K562 (cell line): ENCODE measurements around the gene YIPF2. TPM values are rescaled to one million over a fixed set of nuclear protein-coding genes. Genes with fewer than 3 reads are reported as not detected.

ENCODE experiments used
- CSDE1 ChIP-seq, 2 experiments: fragments of 450-650 bp; IDR thresholded peaks; 2 replicates each; pipeline ENCODE4 v1.6.1; 2016; ENCODE audit warnings: mild to moderate bottlenecking in 1 of 2
- HNRNPUL1 ChIP-seq: fragments of 200-400 bp; formaldehyde crosslinking; IDR thresholded peaks from 2 replicates; pipeline ENCODE4 v1.6.1; 2017; ENCODE audit warnings: low read length
- ILF3 ChIP-seq: fragments of 450-650 bp; IDR thresholded peaks from 2 replicates; pipeline ENCODE4 v1.6.1; 2018; ENCODE audit warnings: antibody characterized with exemption, mild to moderate bottlenecking, moderate library complexity, borderline replicate concordance
- NCOA2 ChIP-seq, 2 experiments: fragments of 450-650 bp; IDR thresholded peaks; 2 replicates each; pipeline ENCODE4 v1.6.1; 2018; ENCODE audit warnings: mild to moderate bottlenecking in 2 of 2, moderate library complexity in 1 of 2; ENCODE audit not compliant: partially characterized antibody in 2 of 2
- PHF21A ChIP-seq: fragments of 450-650 bp; IDR thresholded peaks from 2 replicates; pipeline ENCODE4 v1.6.1; 2017; ENCODE audit warnings: low read depth, borderline replicate concordance
- PURB ChIP-seq: sonication (generic); formaldehyde crosslinking; IDR thresholded peaks from 2 replicates; pipeline ENCODE4 v1.9.0; 2021; ENCODE audit warnings: low read depth, mild to moderate bottlenecking, missing genetic modification reagents
- SLC30A9 ChIP-seq: fragments of 250-450 bp; sonication (Bioruptor Pico); IDR thresholded peaks from 2 replicates; pipeline ENCODE4 v1.8.0; 2022; ENCODE audit warnings: mild to moderate bottlenecking, moderate library complexity
- TEAD1 ChIP-seq, 2 experiments: fragments of 450-650 bp in 1 of 2; sonication (generic) in 1 of 2; formaldehyde crosslinking; IDR thresholded peaks; 2 replicates each; pipeline versions ENCODE4 v1.4.0 to v1.8.0; 2020 to 2022; ENCODE audit warnings: mild to moderate bottlenecking in 2 of 2, missing genetic modification reagents in 1 of 2
- ZNF124 ChIP-seq: sonication (generic); formaldehyde crosslinking; IDR thresholded peaks from 2 replicates; pipeline ENCODE4 v1.8.1; 2022; ENCODE audit warnings: missing genetic modification reagents
- ZNF586 ChIP-seq: fragments of 450-650 bp; formaldehyde crosslinking; conservative IDR thresholded peaks from 2 replicates; pipeline ENCODE4 v1.4.0; 2020; ENCODE audit warnings: mild to moderate bottlenecking, moderate library complexity
- polyA plus RNA-seq, 8 experiments: library from polyadenylated mRNA; depleted of rRNA in 4 of 8; stranded (reverse) in 5 of 8; unstranded in 3 of 8; fragments of >200 nt; fragmentation: Nextera tagmentation in 2 of 8; fragmentation: Illumina TruSeq in 1 of 8; extraction: Ambion mirVana in 2 of 8; extraction: Trizol in 1 of 8; gene quantifications; 2 replicates each; pipeline versions ENCODE4 v1.2.1 to v1.2.3, GENCODE V29; 2011 to 2014; ENCODE audit warnings: inconsistent platforms in 1 of 8, missing spikeins in 1 of 8
- total RNA-seq, 7 experiments: library from RNA; depleted of rRNA in 6 of 7; stranded (reverse); fragments of >200 nt in 6 of 7; fragmentation: Illumina TruSeq in 2 of 7; extraction: Trizol in 2 of 7; gene quantifications; 2 replicates each; pipeline versions ENCODE4 v1.2.1 to v1.2.3, GENCODE V29; 2011 to 2021; ENCODE audit warnings: low replicate concordance in 1 of 7
- TF ChIP-seq, protein P1 (sequence below): fragments of 250-450 bp; sonication (Bioruptor Pico); IDR thresholded peaks from 2 replicates; pipeline ENCODE4 v1.8.0; 2021; ENCODE audit warnings: mild to moderate bottlenecking, moderate library complexity
- TF ChIP-seq, protein P2 (sequence below): fragments of 450-650 bp; IDR thresholded peaks from 2 replicates; pipeline ENCODE4 v1.6.1; 2016; ENCODE audit warnings: mild to moderate bottlenecking
- TF ChIP-seq, protein P3 (sequence below): fragments of 450-650 bp; formaldehyde crosslinking; IDR thresholded peaks from 2 replicates; pipeline ENCODE4 v1.4.0; 2020; ENCODE audit warnings: mild to moderate bottlenecking
- TF ChIP-seq, protein P4 (sequence below): fragments of 250-450 bp; sonication (Bioruptor Pico); IDR thresholded peaks from 2 replicates; pipeline ENCODE4 v1.8.0; 2021; ENCODE audit warnings: borderline replicate concordance, mild to moderate bottlenecking, moderate library complexity; ENCODE audit not compliant: poor library complexity, severe bottlenecking

The YIPF2 gene
- total and polyA plus RNA-seq, 9 of the 15 experiments (the other 6 are each of a cell fraction or from before 2014, with no cell fraction given): 1.3 to 65.2 (median 31.6) TPM

- TF ChIP-seq, protein P1, sequence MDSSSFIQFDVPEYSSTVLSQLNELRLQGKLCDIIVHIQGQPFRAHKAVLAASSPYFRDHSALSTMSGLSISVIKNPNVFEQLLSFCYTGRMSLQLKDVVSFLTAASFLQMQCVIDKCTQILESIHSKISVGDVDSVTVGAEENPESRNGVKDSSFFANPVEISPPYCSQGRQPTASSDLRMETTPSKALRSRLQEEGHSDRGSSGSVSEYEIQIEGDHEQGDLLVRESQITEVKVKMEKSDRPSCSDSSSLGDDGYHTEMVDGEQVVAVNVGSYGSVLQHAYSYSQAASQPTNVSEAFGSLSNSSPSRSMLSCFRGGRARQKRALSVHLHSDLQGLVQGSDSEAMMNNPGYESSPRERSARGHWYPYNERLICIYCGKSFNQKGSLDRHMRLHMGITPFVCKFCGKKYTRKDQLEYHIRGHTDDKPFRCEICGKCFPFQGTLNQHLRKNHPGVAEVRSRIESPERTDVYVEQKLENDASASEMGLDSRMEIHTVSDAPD (CRISPR knock-in tag): no peak
- TF ChIP-seq ZNF124 (no peak), NCOA2 (IDR thresholded peaks at IDR 0.05; ENCODE audit: partially characterized antibody in 2 of 2) (no peak), PHF21A (no peak), TEAD1 (CRISPR knock-in tag; IDR thresholded peaks at IDR 0.05) (no peak), ILF3 (no peak), HNRNPUL1 (no peak), SLC30A9 (CRISPR knock-in tag) (no peak), ZNF586 (CRISPR knock-in tag) (no peak), PURB (CRISPR knock-in tag) (no peak), CSDE1 (IDR thresholded peaks at IDR 0.05) (no peak)
- TF ChIP-seq, protein P2, sequence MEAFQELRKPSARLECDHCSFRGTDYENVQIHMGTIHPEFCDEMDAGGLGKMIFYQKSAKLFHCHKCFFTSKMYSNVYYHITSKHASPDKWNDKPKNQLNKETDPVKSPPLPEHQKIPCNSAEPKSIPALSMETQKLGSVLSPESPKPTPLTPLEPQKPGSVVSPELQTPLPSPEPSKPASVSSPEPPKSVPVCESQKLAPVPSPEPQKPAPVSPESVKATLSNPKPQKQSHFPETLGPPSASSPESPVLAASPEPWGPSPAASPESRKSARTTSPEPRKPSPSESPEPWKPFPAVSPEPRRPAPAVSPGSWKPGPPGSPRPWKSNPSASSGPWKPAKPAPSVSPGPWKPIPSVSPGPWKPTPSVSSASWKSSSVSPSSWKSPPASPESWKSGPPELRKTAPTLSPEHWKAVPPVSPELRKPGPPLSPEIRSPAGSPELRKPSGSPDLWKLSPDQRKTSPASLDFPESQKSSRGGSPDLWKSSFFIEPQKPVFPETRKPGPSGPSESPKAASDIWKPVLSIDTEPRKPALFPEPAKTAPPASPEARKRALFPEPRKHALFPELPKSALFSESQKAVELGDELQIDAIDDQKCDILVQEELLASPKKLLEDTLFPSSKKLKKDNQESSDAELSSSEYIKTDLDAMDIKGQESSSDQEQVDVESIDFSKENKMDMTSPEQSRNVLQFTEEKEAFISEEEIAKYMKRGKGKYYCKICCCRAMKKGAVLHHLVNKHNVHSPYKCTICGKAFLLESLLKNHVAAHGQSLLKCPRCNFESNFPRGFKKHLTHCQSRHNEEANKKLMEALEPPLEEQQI: no peak
- TF ChIP-seq, protein P3, sequence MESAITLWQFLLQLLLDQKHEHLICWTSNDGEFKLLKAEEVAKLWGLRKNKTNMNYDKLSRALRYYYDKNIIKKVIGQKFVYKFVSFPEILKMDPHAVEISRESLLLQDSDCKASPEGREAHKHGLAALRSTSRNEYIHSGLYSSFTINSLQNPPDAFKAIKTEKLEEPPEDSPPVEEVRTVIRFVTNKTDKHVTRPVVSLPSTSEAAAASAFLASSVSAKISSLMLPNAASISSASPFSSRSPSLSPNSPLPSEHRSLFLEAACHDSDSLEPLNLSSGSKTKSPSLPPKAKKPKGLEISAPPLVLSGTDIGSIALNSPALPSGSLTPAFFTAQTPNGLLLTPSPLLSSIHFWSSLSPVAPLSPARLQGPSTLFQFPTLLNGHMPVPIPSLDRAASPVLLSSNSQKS (CRISPR knock-in tag): no peak
- TF ChIP-seq, protein P4, sequence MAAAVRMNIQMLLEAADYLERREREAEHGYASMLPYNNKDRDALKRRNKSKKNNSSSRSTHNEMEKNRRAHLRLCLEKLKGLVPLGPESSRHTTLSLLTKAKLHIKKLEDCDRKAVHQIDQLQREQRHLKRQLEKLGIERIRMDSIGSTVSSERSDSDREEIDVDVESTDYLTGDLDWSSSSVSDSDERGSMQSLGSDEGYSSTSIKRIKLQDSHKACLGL (CRISPR knock-in tag): no peak
These were observed 7.1 kb upstream of the YIPF2 start (continued) for GRCh38 chr19:10935371-10936059.
